ENCODE data around the gene SAAL1.
"Not testable (repeated sequence)": the region's sequence is repeated elsewhere in the genome, so short reads cannot be mapped to it uniquely, and the experiment has no call there.

Gene SAAL1

GRCh38 chr11:18105802-18106574 lies at the start of gene SAAL1:
Gene SAAL1 (minus strand): TSS chr11:18106082. CDS start chr11:18106041, 41 bp downstream.
- Mint-ChIP-seq H3K36me3 (peaks cover 11% of the 10 kb centered on the region), H3K27me3 (no peaks in the 10 kb centered on the region), H3K9me3 (no peaks in the 10 kb centered on the region), H3K4me1 (peaks cover 43% of the 10 kb centered on the region), H3K4me3 (peak within 1 kb of the TSS; percentile 95), H3K27ac (peak within 1 kb of the TSS; percentile 93)

GRCh38 chr11:18151581-18151980 lies 45.7 kb upstream of the SAAL1 start:
- Mint-ChIP-seq H3K4me1 (no peaks in the 10 kb centered on the region), H3K36me3 (peaks cover under 1% of the 10 kb centered on the region), H3K9me3 (no peaks in the 10 kb centered on the region), H3K4me3 (no peak overlapping the region), H3K27me3 (peaks cover 14% of the 10 kb centered on the region), H3K27ac (no peak overlapping the region)

GRCh38 chr11:18145837-18146236 lies 40.0 kb upstream of the SAAL1 start:
- peak overlapping the region; percentile 36 for H3K27ac Mint-ChIP-seq
- H3K27me3 Mint-ChIP-seq = peaks cover 27% of the 10 kb centered on the region
- no peak overlapping the region for H3K4me3 Mint-ChIP-seq
- no peaks in the 10 kb centered on the region for H3K9me3 Mint-ChIP-seq
- H3K4me1 Mint-ChIP-seq = peaks cover 7% of the 10 kb centered on the region
- no peaks in the 10 kb centered on the region for H3K36me3 Mint-ChIP-seq

- Mint-ChIP-seq H3K27me3 (peaks cover 29% of the 10 kb centered on the region), H3K36me3 (no peaks in the 10 kb centered on the region), H3K27ac (no peak overlapping the region), H3K4me1 (peaks cover 7% of the 10 kb centered on the region), H3K4me3 (no peak overlapping the region), H3K9me3 (no peaks in the 10 kb centered on the region)
These were observed 39.1 kb upstream of the SAAL1 start for GRCh38 chr11:18145025-18145424.

GRCh38 chr11:18144243-18144642 lies 38.4 kb upstream of the SAAL1 start:
- Mint-ChIP-seq H3K4me3 (no peak overlapping the region), H3K27me3 (peaks cover 29% of the 10 kb centered on the region), H3K4me1 (peaks cover 7% of the 10 kb centered on the region), H3K27ac (no peak overlapping the region), H3K9me3 (no peaks in the 10 kb centered on the region), H3K36me3 (no peaks in the 10 kb centered on the region)

- H3K4me3 Mint-ChIP-seq = no peak overlapping the region
- H3K4me1 Mint-ChIP-seq = no peaks in the 10 kb centered on the region
- H3K36me3 Mint-ChIP-seq = no peaks in the 10 kb centered on the region
- H3K27ac Mint-ChIP-seq = no peak overlapping the region
- H3K27me3 Mint-ChIP-seq = peaks cover 30% of the 10 kb centered on the region
- H3K9me3 Mint-ChIP-seq = no peaks in the 10 kb centered on the region
These were observed 34.3 kb upstream of the SAAL1 start for GRCh38 chr11:18140145-18140544.

GRCh38 chr11:18137186-18137800 lies 31.4 kb upstream of the SAAL1 start:
- Mint-ChIP-seq H3K4me3 (no peak overlapping the region), H3K9me3 (no peaks in the 10 kb centered on the region), H3K27me3 (peaks cover 20% of the 10 kb centered on the region), H3K36me3 (no peaks in the 10 kb centered on the region), H3K4me1 (no peaks in the 10 kb centered on the region), H3K27ac (no peak overlapping the region)

- Mint-ChIP-seq H3K4me1 (no peaks in the 10 kb centered on the region), H3K9me3 (no peaks in the 10 kb centered on the region), H3K4me3 (no peak overlapping the region), H3K27ac (no peak overlapping the region), H3K36me3 (no peaks in the 10 kb centered on the region), H3K27me3 (peaks cover 10% of the 10 kb centered on the region)
These were observed 29.4 kb upstream of the SAAL1 start for GRCh38 chr11:18135308-18135707.

GRCh38 chr11:18132341-18132740 lies 26.5 kb upstream of the SAAL1 start, which contains the start of gene MRGPRX3:
Gene MRGPRX3 (plus strand): TSS chr11:18132571. CDS start chr11:18137203, 4,632 bp downstream.
- Mint-ChIP-seq H3K36me3 (no peaks in the 10 kb centered on the region), H3K4me1 (no peaks in the 10 kb centered on the region), H3K4me3 (no peak within 1 kb of the TSS), H3K9me3 (no peaks in the 10 kb centered on the region), H3K27me3 (peaks cover 22% of the 10 kb centered on the region), H3K27ac (no peak within 1 kb of the TSS)

- not testable (repeated sequence) for H3K4me3 Mint-ChIP-seq, H3K4me1 Mint-ChIP-seq, H3K27ac Mint-ChIP-seq, H3K9me3 Mint-ChIP-seq, H3K36me3 Mint-ChIP-seq
- peaks cover 24% of the 10 kb centered on the region for H3K27me3 Mint-ChIP-seq
These were observed 25.2 kb upstream of the SAAL1 start for GRCh38 chr11:18131115-18131514.

- not testable (repeated sequence) for H3K9me3 Mint-ChIP-seq, H3K4me1 Mint-ChIP-seq, H3K36me3 Mint-ChIP-seq, H3K27ac Mint-ChIP-seq, H3K4me3 Mint-ChIP-seq, H3K27me3 Mint-ChIP-seq
These were observed 15.5 kb upstream of the SAAL1 start for GRCh38 chr11:18121331-18121828.

- Mint-ChIP-seq H3K27me3 (peaks cover 5% of the 10 kb centered on the region), H3K9me3 (no peaks in the 10 kb centered on the region), H3K36me3 (no peaks in the 10 kb centered on the region), H3K27ac (no peak overlapping the region), H3K4me1 (no peaks in the 10 kb centered on the region), H3K4me3 (no peak overlapping the region)
These were observed 9.7 kb upstream of the SAAL1 start for GRCh38 chr11:18115360-18116127.

- Mint-ChIP-seq H3K27ac (no peak overlapping the region), H3K4me1 (peaks cover 10% of the 10 kb centered on the region), H3K27me3 (peaks cover 5% of the 10 kb centered on the region), H3K4me3 (no peak overlapping the region), H3K36me3 (no peaks in the 10 kb centered on the region), H3K9me3 (no peaks in the 10 kb centered on the region)
These were observed 5.1 kb upstream of the SAAL1 start for GRCh38 chr11:18111005-18111404.

GRCh38 chr11:18108254-18108653 lies 2.4 kb upstream of the SAAL1 start:
- Mint-ChIP-seq H3K4me1 (peaks cover 28% of the 10 kb centered on the region), H3K27ac (no peak overlapping the region), H3K27me3 (no peaks in the 10 kb centered on the region), H3K9me3 (no peaks in the 10 kb centered on the region), H3K36me3 (peaks cover 2% of the 10 kb centered on the region), H3K4me3 (no peak overlapping the region)

- H3K27me3 Mint-ChIP-seq = no peaks in the 10 kb centered on the region
- peaks cover 36% of the 10 kb centered on the region for H3K4me1 Mint-ChIP-seq
- H3K4me3 Mint-ChIP-seq = peak overlapping the region; percentile 95
- no peaks in the 10 kb centered on the region for H3K9me3 Mint-ChIP-seq
- peaks cover 5% of the 10 kb centered on the region for H3K36me3 Mint-ChIP-seq
- no peak overlapping the region for H3K27ac Mint-ChIP-seq
These were observed 806 bp upstream of the SAAL1 start for GRCh38 chr11:18106688-18107087.

Data from activated naive CD4-positive, alpha-beta T cell treated with anti-CD3 and anti-CD28 coated beads, Interleukin-2, amount 50 U/mL, for 24 hours (primary cell).